Measurements from ENCODE around the gene BORCS5.

- TF ChIP-seq CTCF (IDR thresholded peaks at IDR 0.05) = no peak
- TF ChIP-seq POLR2A (IDR thresholded peaks at IDR 0.05) = no peak
Observed at GRCh38 chr12:12498210-12498609, 141.3 kb downstream of the BORCS5 start.

All from uterus (tissue), 2 donors.